GM03348 (cell line): ENCODE data around the gene ARHGAP23.
"Not testable (repeated sequence)": the region's sequence is repeated elsewhere in the genome, so short reads cannot be mapped to it uniquely, and the experiment has no call there.

Experiments
- DNase-seq: peaks from one replicate; pipeline ENCODE4 v3.0.0; 2012; ENCODE audit warnings: low spot score

Gene ARHGAP23

DNA sequence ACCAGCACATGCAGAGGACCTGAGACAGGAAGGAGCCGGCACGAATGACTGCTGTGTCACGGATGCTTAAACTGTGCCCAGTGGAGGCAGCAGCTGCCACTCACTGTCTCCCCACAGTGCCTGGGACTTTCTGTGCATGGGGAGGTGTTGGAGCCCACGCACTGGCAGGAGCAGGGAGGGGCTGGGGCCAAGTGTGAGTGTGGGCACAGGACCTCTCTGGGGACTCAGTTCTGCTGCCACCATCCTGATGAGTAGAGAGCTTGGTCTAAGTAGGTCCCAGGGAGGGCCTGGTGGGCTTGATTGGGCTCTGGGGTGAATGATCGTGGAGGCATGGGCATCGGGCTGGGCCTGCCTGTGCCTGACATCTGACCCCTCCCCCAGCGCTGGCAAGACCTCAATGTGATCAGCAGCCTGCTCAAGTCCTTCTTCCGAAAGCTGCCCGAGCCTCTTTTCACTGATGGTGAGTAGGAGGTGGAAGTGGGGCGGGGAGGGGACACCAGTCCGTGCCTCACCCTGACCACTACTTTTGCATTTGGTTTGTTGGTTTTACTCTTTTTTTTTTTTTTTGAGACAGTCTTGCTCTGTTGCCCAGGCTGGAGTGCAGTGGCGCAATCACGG is 57.5 kb downstream of the ARHGAP23 start:
- not testable (repeated sequence) for DNase-seq

DNA sequence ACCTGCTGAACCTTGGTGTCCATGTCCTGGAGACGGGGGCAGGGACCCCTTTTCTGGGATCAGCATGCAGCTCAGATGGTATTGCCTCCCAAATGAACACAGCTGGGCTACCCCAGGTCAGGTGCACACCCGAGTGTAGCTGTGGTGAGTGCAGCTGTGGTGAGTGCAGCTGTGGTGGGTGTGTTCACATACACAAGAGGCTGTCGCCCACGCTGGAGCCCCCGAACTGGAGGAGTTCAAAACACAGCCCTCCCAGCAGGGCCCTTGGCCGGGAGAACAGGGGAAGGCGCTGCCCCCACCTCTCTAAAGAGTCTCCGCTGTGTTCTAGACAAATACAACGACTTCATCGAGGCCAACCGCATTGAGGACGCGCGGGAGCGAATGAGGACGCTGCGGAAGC is 61.5 kb downstream of the ARHGAP23 start:
- DNase-seq: not testable (repeated sequence)

DNA sequence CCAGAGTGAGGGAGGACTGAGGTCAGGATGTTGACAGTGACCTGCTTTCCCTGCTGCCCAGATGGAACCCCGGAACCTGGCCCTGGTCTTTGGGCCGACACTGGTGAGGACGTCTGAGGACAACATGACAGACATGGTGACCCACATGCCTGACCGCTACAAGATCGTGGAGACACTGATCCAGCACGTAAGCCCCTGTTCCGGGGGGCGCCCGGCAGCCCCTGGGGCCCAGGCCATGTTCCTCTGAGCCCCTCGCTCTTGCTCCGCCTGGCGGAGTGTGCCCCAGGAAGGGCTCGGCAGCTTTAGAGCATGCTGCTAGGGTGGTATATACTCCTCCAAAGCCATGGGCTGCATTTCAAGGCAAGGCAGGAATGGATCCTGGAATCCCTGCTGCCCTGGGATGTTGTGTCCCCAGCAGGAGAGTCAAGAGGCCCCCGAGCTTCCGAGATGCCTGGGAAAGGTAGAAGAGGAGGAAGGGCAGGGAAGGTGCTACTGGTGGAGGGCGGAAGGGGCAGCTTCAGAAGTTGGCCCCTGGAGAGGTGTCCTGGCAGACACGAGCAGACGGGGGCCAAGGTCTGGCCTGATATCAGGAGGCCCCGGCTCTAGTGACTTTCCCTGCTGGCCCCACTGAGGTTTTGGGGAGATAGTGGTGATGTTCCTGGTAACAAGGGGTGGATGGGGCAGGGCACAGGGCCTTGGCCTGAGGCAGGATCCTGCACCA is 63.2 kb downstream of the ARHGAP23 start:
- DNase-seq: not testable (repeated sequence)

DNA sequence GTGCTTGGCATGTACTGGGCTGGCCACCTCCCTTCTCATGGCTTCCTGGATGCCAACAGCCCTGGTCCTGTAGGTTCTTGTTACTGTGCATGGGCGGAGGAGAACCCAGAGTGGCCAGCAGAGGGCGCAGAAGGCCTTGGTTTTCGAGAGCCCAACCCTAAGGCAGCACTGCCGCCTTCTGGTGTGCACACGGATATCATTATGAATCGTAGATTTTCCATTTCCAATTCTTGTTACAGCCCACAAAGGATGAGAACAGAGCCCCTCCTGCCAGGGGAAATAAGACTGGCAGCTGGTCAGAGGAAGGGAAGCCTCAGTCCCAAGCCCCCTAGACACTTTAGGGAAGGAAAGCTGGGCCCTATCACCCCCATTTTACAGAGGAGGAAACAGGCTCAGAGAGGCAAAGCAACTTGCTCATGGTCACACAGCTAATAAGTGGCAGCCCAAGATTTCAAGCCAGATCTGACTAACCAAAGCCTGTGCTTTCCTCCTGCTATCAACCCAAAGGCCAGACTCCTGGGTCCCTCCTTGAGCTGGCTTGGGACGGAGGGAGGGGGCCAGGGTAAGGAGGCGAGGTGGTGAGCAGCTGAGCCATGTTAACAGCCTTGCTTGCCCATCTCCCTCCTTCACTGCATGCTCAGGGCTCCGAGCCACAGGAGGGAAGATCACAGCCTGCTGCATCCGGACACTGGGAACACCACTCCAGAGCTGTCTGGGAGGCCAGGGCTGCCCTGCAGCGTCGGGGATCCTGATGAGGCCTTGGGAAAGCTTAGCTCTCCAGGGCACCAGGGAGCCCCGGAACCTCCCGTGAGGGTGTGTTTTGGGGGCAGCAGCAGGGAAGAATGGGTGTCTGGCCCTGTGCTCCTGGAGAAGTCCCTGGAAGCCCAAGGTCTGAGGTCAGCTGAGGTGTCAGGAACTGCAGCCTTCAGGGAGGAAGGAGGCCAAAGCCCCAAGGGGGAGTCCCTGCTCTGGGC is 64.1 kb downstream of the ARHGAP23 start:
- peak; percentile 61 for DNase-seq

DNA sequence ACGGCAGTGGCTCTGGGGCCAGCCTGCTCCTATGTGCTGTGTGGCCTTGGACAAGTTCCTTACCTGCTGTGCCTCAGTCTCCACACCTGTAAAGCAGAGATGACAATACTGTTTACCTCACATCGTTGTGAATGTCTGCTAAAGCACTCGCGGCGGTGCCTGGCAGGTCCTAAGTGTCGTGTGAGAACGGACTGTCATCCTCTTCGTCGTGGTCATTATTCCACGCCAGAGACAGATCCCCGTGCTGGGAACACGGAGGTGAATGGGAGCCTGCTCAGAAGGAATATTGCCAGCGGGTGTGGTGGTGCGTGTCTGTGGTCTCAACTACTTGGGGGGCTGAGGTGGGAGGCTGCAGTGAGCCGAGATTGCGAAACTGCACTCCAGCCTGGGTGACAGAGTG is 65.9 kb downstream of the ARHGAP23 start:
- not testable (repeated sequence) for DNase-seq

DNA sequence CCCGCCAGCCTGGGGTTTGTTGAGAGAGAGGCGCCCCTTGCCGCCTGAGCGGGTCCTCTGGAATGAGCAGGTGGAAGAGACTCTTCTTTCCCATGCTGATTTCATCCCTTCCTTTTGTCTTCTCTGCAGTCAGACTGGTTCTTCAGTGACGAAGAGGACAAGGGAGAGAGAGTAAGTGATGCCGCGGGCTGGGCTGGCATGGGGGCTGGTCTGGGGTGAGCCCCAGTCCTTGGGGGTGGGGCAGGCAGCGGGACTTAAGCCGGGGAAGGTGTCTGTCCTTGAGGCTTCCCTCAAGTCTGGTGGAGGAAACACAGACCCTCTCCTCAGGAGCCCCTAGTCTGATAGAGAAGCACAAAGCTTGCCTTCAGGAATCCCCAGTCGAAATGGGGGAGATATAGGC is 69.4 kb downstream of the ARHGAP23 start:
- DNase-seq: not testable (repeated sequence)

DNA sequence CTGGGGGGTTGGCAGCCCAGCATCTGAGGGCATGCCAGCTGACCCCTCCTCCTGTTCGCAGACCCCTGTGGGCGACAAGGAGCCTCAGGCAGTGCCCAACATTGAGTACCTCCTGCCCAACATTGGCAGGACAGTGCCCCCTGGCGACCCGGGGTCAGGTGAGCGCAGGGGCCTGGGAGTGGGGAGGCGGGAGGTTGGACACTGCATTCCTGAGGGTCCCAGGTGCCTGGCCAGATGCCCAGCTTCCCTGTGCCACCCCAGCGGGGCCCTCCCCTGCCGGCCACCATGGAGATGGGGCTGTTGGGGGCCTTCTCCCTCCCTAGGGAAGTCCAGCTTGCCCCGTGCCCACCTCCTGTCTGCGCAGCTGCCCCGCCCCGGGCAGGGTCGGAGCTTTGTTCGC is 70.1 kb downstream of the ARHGAP23 start:
- no peak for DNase-seq

DNA sequence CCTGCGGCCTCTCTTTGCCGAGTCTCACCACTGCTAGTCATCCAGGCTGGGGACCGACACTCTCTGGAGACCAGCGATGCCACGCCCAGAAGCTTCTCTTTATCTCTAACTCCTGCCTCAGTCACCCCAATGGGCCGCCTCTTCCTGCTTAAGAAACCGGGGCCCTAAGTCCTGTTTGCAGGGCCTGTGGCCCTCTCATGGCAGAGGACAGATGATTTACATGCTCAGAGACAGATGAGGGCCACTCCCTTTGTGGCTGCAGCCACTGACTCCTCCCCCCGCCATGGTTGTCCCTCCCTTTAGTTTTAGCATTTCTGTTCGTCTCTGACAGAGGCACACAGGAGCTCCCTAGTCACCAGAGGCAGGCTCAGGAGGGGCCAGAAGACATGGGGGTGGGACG is 71.0 kb downstream of the ARHGAP23 start:
- not testable (repeated sequence) for DNase-seq

DNA sequence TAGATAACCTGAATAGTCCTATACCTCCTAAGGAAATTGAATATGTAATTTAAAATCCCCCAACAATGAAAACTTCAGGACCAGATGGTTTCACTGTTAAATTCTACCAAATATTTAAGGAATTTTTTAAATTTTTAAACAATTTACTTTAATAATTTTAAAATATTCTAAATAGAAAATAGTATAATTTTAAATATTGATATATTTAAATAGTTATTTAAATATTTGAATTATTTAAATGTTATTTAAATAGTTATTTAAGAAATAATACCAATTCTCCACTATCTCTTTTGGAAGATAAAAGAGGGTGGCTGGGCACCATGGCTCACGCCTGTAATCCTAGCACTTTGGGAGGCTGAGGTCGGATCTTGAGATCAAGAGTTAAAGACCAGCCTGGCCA is 73.5 kb downstream of the ARHGAP23 start:
- not testable (repeated sequence) for DNase-seq

DNA sequence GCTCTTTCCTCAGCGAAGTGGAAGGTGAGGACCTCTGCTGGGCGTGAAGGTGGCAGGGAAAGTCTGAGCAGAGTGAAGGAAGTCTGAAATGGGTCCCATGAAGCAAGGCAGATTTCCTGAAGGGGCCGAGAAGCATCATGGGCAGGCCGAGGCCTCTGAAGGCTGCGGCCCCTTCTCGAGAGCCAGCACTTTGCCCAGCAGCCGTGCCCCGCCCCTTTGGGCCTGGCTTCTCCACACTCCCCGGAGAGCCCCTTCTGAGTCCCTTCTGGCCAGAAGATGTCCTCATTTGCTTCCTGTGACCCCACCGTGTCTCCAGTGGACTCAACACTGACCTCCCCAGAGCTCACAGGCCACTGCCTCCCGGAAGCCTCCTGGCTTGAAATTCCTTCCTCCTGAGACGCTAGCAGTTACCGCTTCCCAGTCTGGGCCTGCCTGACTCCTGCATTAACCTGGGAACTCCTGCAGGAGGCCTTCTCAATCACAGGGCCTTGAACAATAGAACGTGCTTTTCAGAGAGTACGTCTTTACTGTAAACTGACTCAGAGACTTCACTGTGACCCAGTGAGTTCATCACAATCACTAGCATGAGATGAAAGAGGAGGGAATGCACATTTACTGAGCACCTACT is 75.1 kb downstream of the ARHGAP23 start:
- not testable (repeated sequence) for DNase-seq

DNA sequence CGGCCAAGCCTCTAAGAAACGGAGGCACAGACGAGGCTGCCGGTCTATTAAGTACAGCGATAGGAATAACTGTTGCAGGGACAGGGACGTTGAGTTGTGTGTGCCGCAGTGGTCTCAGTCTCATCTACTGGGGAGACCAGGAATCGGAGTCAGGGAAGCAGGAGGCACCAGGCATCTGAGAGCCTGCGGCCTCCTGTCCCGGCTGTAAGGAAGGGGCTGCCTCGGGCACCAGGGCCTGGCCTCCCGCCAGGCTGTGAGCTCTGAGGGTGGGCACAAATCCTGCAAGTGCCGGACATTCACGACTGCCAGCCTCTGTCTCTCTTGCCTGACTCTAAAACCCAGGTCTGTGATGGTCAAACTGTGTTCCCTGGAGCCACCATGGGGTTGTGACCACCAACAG is 76.0 kb downstream of the ARHGAP23 start:
- no peak for DNase-seq

DNA sequence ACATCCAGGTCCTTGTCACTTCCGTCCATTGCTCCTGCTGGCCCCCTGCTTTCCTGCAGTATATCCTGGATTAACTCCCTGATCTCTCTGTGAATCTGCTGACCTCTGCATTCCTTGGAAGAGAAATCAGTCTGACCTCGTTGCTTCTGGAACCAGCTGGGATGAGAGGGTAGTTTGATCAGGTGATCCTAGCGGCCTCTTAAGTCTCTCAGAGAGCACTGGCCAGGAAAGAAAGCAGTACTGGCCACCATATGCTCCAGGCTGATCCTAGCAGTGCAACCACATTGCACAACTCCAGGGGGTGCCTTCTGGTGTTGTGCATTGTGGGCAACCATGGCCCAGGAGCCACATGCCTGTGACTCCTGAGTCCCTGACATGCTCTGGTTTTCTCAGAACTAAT is 79.2 kb downstream of the ARHGAP23 start:
- DNase-seq: no peak

DNA sequence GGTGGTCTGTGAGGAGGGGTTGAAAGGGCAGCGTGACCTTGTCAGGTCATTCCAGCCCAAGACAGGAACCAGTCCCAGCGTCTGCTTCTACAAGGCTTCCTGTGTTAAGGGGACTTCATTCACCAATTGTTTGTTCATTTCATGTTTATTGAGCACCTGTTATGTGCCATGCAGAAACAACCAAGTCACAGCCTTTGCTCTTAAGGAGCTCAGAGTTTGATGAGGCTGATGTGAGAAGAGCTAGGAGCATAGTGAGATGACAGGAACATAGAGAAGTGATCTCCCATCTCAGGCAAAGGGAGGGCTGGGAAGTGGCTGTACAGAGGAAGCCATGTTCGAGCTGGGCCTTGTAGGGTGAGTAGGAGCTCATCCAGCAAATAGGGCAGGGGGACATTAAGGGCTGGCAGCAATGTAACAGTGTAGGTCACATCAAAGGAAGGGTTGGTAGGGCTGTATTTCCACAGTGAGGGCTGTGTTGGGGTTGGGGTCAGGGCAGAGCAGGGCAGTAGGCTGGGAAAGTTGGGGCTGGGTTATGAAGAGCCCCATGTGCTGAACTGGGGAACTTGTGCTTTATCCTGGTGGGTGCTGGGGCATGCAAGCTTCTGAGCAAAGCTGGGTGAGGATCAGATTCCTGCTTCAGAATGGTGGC is 79.8 kb downstream of the ARHGAP23 start:
- no peak for DNase-seq

DNA sequence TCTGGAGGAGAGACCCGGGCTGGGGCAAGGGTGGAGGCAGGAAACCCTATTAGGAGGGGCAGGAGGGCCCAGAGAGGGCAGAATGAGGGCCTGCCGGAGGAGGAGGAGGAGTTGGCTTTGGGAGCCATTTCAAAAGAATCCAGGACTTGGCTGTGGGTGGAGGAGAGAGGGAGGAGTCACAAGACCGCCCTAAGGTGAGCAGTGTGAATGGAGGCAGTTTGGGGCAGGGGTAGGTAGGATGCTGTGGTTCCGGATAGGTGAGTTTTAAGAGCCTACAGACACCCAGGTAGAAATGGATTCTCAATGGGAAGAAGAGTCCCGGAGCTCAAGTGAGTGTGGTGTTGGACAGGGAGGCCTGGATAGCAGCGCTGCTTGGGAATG is 80.3 kb downstream of the ARHGAP23 start:
- DNase-seq: no peak

DNA sequence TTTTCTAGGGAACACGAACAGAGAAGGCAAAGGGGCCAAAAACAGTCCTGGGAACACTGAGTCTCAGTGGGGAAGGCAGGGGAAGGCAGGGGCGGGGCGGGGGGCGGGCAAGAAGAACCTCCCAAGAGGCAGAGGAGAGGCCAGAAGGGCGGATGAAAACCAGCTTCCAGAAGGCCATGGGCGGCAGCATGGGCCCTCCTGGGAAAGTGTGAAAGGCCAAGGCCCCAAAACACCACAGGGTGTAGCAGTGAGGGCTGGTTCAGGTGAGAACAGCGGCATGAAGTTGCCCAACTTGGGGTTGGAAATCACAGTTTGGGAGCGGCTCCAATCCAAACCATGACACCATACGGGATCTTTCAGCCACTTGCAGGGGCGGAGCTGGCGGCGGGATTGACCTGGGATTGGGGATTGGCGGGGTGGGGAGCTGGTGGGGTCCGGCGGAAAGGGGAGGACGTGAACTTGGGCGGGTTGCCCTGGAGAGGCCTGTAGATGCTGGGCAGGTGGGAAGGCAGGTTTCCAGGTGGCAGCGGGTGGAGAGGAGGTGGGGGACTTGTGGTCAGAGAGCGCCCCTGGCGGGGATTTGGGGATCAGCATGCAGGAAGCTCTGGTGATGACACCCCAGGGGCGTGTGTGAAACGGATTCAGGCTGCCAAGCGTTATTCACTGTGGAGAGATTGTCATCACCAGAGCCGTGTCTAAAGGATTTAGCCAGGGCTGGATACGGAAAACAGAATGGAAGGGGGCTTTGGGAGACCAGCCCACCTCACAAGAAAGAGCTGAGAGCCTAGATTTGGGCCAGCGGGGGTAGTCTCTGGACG is 80.9 kb downstream of the ARHGAP23 start:
- DNase-seq: peak; percentile 89

DNA sequence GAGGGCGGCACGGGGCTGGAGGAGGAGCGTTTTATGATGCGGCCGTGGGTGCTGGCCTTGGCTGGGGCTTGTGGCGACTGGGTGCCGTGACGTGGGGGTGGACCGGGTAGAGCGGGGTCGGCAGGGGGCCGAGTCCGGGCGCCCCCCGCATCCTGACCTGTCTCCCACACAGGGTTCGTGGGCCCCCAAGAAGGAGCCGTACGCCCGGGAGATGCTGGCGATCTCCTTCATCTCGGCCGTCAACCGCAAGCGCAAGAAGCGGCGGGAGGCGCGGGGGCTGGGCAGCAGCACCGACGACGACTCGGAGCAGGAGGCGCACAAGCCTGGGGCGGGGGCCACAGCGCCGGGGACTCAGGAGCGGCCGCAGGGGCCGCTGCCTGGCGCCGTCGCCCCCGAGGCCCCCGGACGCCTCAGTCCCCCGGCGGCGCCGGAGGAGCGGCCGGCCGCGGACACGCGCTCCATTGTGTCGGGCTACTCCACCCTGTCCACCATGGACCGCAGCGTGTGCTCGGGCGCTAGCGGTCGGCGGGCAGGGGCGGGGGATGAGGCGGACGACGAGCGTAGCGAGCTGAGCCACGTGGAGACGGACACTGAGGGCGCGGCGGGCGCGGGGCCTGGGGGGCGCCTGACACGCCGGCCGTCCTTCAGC is 81.6 kb downstream of the ARHGAP23 start:
- DNase-seq: peak; percentile 28

DNA sequence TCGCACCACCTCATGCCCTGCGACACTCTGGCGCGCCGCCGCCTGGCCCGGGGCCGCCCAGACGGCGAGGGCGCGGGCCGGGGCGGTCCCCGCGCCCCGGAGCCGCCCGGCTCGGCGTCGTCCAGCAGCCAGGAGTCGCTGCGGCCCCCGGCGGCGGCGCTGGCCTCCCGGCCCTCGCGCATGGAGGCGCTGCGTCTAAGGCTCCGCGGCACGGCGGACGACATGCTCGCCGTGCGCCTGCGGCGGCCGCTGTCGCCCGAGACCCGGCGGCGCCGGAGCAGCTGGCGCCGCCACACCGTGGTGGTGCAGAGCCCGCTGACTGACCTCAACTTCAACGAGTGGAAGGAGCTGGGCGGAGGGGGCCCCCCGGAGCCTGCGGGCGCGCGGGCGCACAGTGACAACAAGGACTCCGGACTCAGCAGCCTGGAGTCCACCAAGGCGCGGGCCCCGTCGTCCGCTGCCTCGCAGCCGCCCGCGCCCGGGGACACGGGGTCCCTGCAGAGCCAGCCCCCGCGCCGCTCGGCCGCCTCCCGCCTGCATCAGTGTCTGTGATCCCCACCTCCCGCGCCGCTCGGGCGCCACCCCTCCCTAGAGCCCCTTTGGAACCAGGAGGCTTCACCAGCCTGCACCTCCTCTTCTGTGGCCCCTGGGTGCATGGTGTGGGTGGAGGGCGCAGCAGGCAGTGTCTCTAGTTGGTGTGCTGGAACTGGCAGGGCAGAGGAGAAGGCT is 82.3 kb downstream of the ARHGAP23 start:
- no peak for DNase-seq

DNA sequence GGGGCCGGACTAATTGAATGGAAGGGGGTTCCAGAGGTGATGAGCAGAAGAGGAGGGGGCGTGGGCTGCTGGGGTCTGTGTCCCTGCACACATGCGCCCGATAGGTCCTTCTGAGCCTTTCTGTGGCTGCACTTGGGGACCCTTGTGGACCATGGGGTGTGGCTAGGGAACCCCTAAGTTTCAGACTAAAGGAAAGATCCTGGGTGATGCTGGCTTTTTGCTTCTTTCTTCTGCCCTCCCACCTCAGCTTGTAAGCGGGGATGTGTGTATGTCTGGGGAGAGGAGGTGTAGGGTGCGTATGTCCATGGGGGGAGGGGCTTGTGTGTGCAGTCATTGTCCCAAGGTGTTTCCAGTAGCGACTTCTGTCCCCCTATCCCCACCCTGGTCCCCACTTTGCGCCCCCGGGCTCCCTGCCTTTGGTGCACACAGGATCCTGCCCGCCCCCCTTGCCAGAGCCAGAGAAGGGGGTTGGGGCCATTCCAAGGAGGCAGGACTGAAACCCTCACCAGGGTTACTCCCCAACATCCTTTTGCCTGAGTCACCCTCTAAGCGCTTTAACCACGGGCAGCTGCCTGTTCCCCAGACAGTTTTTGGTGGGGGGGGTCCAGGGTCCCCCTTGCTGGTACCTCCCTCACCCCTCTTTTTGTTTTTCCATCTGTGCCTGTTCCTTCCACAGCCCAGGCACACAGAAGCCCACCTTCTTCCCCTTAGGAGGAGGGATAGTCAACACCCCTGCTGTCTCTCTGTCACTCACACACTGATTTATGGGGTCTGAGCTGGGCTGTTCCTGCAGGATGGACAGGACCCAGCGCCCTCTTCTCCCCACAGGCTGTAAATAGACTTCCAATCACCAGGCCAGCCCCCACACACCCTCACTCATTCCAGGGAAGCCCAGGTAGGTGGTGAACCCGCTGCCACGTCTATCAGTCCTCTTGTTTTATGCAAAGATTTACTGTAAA is 83.2 kb downstream of the ARHGAP23 start:
- peak; percentile 83 for DNase-seq
